ENCODE results near the gene SH3BGR.

SH3BGR gene

GRCh38 chr21:39453571-39454179 is 1.9 kb downstream of the SH3BGR start:
- no peak for TF ChIP-seq CTCF (IDR thresholded peaks at IDR 0.05; ENCODE audit: low read depth, low read length)
- Histone ChIP-seq H3K9me3 (ENCODE audit: severe bottlenecking) (no peaks in the 10 kb centered on the region), H3K27ac (no peak overlapping the region), H3K4me3 (ENCODE audit: low read depth, low read length) (no peak overlapping the region), H3K36me3 (no peaks in the 10 kb centered on the region), H3K27me3 (ENCODE audit: insufficient read depth, low read depth, severe bottlenecking) (no peaks in the 10 kb centered on the region)
- no peak for DNase-seq

- no peak for DNase-seq
- Histone ChIP-seq H3K27me3 (ENCODE audit: insufficient read depth, low read depth, severe bottlenecking) (no peaks in the 10 kb centered on the region), H3K4me3 (ENCODE audit: low read depth, low read length) (no peak overlapping the region), H3K27ac (no peak overlapping the region), H3K9me3 (ENCODE audit: severe bottlenecking) (no peaks in the 10 kb centered on the region), H3K36me3 (no peaks in the 10 kb centered on the region)
- TF ChIP-seq CTCF (IDR thresholded peaks at IDR 0.05; ENCODE audit: low read depth, low read length), result no peak
These were observed 3.3 kb downstream of the SH3BGR start for GRCh38 chr21:39454949-39455668.

GRCh38 chr21:39456665-39457064 is 4.9 kb downstream of the SH3BGR start:
- Histone ChIP-seq H3K9me3 (ENCODE audit: severe bottlenecking) (no peaks in the 10 kb centered on the region), H3K36me3 (no peaks in the 10 kb centered on the region), H3K27ac (no peak overlapping the region), H3K27me3 (ENCODE audit: insufficient read depth, low read depth, severe bottlenecking) (no peaks in the 10 kb centered on the region), H3K4me3 (ENCODE audit: low read depth, low read length) (no peak overlapping the region)
- TF ChIP-seq CTCF (IDR thresholded peaks at IDR 0.05; ENCODE audit: low read depth, low read length), result peak; percentile 17; the same call in 1 of the 2 replicates
- DNase-seq, result no peak

DNA sequence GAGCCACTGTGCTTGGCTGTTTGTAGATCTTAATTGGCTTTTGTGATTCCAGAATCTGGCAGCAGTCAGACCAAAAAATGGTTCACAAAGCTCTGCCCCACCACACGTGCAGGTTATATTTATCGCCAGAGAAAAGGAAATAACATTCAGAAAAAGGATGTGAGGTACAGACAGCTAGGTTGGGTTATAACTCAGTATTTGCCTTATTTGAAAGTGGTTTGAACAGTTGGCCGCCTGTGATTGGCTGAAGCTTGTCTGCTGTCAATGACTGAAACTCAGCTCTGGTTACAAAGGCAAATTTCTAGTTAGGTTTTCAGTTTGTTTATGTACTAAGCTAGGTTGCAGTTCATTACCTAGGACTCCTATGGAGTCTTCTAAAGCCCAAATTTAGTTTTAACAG is 9.6 kb downstream of the SH3BGR start:
- TF ChIP-seq CTCF (IDR thresholded peaks at IDR 0.05; ENCODE audit: low read depth, low read length), result no peak
- Histone ChIP-seq H3K9me3 (ENCODE audit: severe bottlenecking) (no peaks in the 10 kb centered on the region), H3K4me3 (ENCODE audit: low read depth, low read length) (no peak overlapping the region), H3K27me3 (ENCODE audit: insufficient read depth, low read depth, severe bottlenecking) (no peaks in the 10 kb centered on the region), H3K27ac (no peak overlapping the region), H3K36me3 (no peaks in the 10 kb centered on the region)
- no peak for DNase-seq

DNA sequence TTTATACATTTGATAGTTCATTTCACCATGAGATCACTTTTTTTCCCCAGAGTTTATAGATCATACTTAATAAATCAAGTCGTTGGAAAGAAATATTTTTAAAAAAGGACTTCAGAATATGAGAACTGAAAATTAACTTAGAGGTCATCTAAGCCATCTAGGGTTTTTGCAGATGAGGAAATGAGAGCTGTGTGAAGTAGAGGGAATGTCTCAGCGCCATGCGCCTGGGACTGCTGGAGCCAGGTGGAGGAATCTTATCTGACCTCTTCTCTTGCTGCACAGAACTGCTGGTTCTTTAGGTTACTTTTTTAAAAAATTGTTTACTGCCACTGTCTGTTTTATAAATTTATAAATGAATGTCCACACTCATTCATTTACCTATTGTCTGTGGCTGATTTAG is 11.5 kb downstream of the SH3BGR start:
- no peaks in the 10 kb centered on the region for H3K36me3 ChIP-seq
- H3K27me3 ChIP-seq (ENCODE audit: insufficient read depth, low read depth, severe bottlenecking), result no peaks in the 10 kb centered on the region
- H3K9me3 ChIP-seq (ENCODE audit: severe bottlenecking), result no peaks in the 10 kb centered on the region
- DNase-seq, result no peak
- H3K4me3 ChIP-seq (ENCODE audit: low read depth, low read length), result no peak overlapping the region
- no peak for TF ChIP-seq CTCF (IDR thresholded peaks at IDR 0.05; ENCODE audit: low read depth, low read length)
- H3K27ac ChIP-seq, result no peak overlapping the region

Measured in WERI-Rb-1 (cell line).